Ascending aorta (tissue), 2 donors: ENCODE data around the gene WDR33. TPM values are rescaled to one million over a fixed set of nuclear protein-coding genes. Genes with fewer than 3 reads are reported as not detected.

Experiments
- DNase-seq, 2 donors: peaks; one replicate each; pipeline ENCODE4 v3.0.0-alpha.2; 2019; ENCODE audit warnings: low spot score in 2 of 2
- H3K27ac ChIP-seq, 2 donors: fragments of 200-600 bp; sonication (generic); one replicate each; pipeline ENCODE4 v1.5.1; 2016 to 2017; ENCODE audit warnings: mild to moderate bottlenecking in 1 of 2
- H3K27me3 ChIP-seq: fragments of 200-600 bp; sonication (generic); one replicate; pipeline ENCODE4 v1.5.1; 2017
- H3K36me3 ChIP-seq, 2 donors: fragments of 200-600 bp; sonication (generic); one replicate each; pipeline ENCODE4 v1.5.1; 2016
- H3K4me1 ChIP-seq, 2 donors: fragments of 200-600 bp; sonication (generic); one replicate each; pipeline ENCODE4 v1.5.1; 2016 to 2017; ENCODE audit warnings: mild to moderate bottlenecking in 1 of 2
- H3K4me3 ChIP-seq, 2 donors: fragments of 200-600 bp; sonication (generic); one replicate each; pipeline ENCODE4 v1.5.1; 2016 to 2017; ENCODE audit warnings: mild to moderate bottlenecking in 1 of 2
- H3K9me3 ChIP-seq, 2 donors: fragments of 200-600 bp; sonication (generic); one replicate each; pipeline ENCODE4 v1.5.1; 2016
- intact Hi-C: fragments of 100-400 bp; cut with DNase I; formaldehyde crosslinking; loops from one replicate; pipeline ENCODE4 v1.15.1; 2023
- total RNA-seq: library from RNA; depleted of rRNA; stranded (reverse); fragments of >200 nt; gene quantifications from one replicate; pipeline ENCODE4 v1.1.0, GENCODE V29; 2016
- TF ChIP-seq, protein P1 (sequence below), 3 experiments: fragments of 200-600 bp in 2 of 3; fragments of 450-650 bp in 1 of 3; sonication (generic) in 2 of 3; IDR thresholded peaks; one replicate each; pipeline ENCODE4 v1.5.1; 2016 to 2019; ENCODE audit warnings: antibody characterized with exemption in 3 of 3, mild to moderate bottlenecking in 1 of 3, moderate library complexity in 1 of 3

WDR33 gene
- total RNA-seq, 1 donor from 2014 or later: 13.9 TPM

- Histone ChIP-seq H3K27ac (peak overlapping the region in 1 of 2 donors; percentile 46), H3K27me3 (no peaks in the 10 kb centered on the region), H3K9me3 (no peaks in the 10 kb centered on the region), H3K36me3 (peaks cover 47 to 49% of the 10 kb centered on the region in 2 donors), H3K4me3 (no peak overlapping the region), H3K4me1 (peaks cover 8 to 39% of the 10 kb centered on the region in 2 donors)
- intact Hi-C loops: loop anchor here (5.0 kb wide), 1 partner anchor 86 kb away; no protein-coding TSS in a partner anchor
- TF ChIP-seq, protein P1, sequence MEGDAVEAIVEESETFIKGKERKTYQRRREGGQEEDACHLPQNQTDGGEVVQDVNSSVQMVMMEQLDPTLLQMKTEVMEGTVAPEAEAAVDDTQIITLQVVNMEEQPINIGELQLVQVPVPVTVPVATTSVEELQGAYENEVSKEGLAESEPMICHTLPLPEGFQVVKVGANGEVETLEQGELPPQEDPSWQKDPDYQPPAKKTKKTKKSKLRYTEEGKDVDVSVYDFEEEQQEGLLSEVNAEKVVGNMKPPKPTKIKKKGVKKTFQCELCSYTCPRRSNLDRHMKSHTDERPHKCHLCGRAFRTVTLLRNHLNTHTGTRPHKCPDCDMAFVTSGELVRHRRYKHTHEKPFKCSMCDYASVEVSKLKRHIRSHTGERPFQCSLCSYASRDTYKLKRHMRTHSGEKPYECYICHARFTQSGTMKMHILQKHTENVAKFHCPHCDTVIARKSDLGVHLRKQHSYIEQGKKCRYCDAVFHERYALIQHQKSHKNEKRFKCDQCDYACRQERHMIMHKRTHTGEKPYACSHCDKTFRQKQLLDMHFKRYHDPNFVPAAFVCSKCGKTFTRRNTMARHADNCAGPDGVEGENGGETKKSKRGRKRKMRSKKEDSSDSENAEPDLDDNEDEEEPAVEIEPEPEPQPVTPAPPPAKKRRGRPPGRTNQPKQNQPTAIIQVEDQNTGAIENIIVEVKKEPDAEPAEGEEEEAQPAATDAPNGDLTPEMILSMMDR (IDR thresholded peaks at IDR 0.05): no peak
- DNase-seq: no peak
These were observed 158.1 kb downstream of the WDR33 start for GRCh38 chr2:127652786-127653357.

DNA sequence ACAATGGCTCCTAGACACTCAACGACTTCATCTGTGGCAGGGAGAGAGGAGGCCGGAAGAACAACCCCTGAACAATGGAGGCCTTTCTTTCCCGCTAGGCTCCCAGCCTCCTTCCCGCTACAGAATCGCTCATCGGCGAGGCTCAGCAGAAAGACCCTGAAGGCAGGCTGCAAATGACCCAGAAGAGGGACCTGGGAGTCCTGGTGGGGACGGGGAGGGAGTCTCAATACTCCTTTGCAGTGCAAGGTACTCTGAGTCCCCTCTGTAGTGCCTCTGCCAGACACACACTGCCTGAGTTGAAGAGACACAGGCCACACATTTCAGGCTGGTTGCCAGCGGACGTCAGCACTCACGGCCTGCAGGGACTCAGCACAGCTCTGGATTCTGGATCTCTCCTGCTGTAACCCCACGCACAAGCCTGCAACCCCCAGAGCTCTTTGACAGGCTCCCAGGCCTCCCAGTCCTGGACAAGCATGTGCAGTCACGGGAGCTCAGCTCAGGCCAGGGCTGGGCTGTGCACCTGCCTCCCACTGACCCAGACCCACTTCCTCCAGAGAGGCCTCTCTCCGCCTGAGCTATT lies 158.9 kb downstream of the WDR33 start:
- Histone ChIP-seq H3K9me3 (no peaks in the 10 kb centered on the region), H3K27me3 (no peaks in the 10 kb centered on the region), H3K4me1 (peaks cover 14 to 46% of the 10 kb centered on the region in 2 donors), H3K4me3 (no peak overlapping the region), H3K36me3 (peaks cover 41 to 44% of the 10 kb centered on the region in 2 donors), H3K27ac (peak overlapping the region in 1 of 2 donors; percentile 46)
- intact Hi-C loops: loop anchor here (5.0 kb wide), 1 partner anchor 85 kb away; no protein-coding TSS in a partner anchor
- TF ChIP-seq, protein P1 (IDR thresholded peaks at IDR 0.05): no peak
- DNase-seq: no peak

GRCh38 chr2:127651381-127651809 lies 159.6 kb downstream of the WDR33 start:
- DNase-seq: no peak
- Histone ChIP-seq H3K27me3 (no peaks in the 10 kb centered on the region), H3K27ac (peak overlapping the region; percentile 46 to 58), H3K36me3 (peaks cover 35 to 38% of the 10 kb centered on the region in 2 donors), H3K9me3 (no peaks in the 10 kb centered on the region), H3K4me1 (peaks cover 18 to 51% of the 10 kb centered on the region in 2 donors), H3K4me3 (no peak overlapping the region)
- TF ChIP-seq, protein P1 (IDR thresholded peaks at IDR 0.05): no peak
- intact Hi-C loops: loop anchor here (5.0 kb wide), 1 partner anchor 84 kb away; no protein-coding TSS in a partner anchor

Other genes with a start within 250 kb of the WDR33 start
- gene GPR17, start 165.0 kb downstream of the WDR33 start, total RNA-seq: not detected
- 169 TPM for gene LIMS2, start 135.6 kb downstream of the WDR33 start, total RNA-seq
- 8.3 TPM for gene SFT2D3, start 109.7 kb downstream of the WDR33 start, total RNA-seq
- 2.1 TPM for gene POLR2D, start 47.0 kb upstream of the WDR33 start, total RNA-seq
- gene AMMECR1L, start 74.8 kb upstream of the WDR33 start, total RNA-seq: 20.6 TPM
- gene SAP130, start 216.9 kb upstream of the WDR33 start, total RNA-seq: 2.8 TPM